Measurements from ENCODE around the gene ZNF280D. TPM values are rescaled to one million over a fixed set of nuclear protein-coding genes. Genes with fewer than 3 reads are reported as not detected.
"Not testable (repeated sequence)": the region's sequence is repeated elsewhere in the genome, so short reads cannot be mapped to it uniquely, and the experiment has no call there.

Gene ZNF280D, protein sequence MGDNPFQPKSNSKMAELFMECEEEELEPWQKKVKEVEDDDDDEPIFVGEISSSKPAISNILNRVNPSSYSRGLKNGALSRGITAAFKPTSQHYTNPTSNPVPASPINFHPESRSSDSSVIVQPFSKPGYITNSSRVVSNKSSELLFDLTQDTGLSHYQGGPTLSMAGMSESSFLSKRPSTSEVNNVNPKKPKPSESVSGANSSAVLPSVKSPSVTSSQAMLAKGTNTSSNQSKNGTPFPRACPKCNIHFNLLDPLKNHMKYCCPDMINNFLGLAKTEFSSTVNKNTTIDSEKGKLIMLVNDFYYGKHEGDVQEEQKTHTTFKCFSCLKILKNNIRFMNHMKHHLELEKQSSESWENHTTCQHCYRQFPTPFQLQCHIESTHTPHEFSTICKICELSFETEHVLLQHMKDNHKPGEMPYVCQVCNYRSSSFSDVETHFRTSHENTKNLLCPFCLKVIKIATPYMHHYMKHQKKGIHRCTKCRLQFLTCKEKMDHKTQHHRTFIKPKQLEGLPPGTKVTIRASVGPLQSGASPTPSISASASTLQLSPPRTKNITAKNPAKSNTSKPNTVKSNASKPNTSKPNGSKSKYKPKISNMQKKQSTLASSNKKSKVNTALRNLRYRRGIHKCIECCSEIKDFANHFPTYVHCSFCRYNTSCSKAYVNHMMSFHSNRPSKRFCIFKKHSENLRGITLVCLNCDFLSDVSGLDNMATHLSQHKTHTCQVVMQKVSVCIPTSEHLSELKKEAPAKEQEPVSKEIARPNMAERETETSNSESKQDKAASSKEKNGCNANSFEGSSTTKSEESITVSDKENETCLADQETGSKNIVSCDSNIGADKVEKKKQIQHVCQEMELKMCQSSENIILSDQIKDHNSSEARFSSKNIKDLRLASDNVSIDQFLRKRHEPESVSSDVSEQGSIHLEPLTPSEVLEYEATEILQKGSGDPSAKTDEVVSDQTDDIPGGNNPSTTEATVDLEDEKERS
- total RNA-seq = 10 to 100 TPM; 14.9 to 16.3 (median 15.3) TPM

DNA sequence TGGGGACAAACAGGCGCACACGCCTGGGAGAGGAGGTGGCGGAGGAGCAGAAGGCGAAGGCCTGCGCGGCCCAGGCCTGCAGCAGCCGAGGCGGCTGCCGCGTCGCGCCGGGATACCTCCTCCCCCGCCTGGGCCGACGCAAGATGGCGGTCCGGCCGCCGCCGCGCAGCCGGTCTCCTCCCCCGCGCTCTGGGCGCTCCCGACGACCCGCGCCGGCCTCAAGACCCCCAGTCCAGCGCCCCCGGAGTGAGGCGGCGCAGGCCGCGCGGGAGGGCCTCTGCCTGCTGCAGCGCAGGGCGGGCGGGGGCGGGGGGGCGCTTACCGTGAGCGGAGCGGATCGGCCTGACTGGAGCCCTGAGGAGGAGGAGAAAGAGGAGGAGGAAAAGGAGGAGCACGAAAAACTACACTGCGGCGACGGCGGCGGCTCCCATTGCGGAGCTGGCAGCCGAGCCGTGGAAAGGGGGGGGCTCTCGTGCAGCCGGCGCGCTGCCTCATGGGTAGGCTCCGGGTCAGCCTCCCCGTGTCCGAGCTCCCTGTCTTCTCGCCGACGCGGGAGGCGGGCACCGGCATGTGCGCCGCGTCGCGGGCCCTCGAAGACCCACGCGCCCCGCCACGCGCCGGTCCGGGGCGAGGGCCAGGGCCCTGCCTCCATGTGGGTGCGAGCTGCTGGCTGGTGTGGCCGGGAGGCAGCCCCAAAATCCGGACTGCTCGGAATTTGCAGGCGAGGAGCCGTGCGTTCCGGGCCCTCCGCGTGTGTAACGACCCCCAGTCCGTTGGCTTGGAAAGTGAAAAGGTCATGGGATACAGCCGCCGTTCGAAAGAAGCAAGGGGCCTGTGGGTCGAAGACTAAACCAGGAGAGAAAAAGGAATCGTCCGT is at the start of gene ZNF280D:
Gene ZNF280D, minus strand, starts transcription at position 374 of the 877 bp plus-strand sequence. CDS start 26,400 bp downstream, outside the sequence.
- peak; percentile 92 to 93 for ATAC-seq
- Mint-ChIP-seq H3K27me3 (ENCODE audit: low read depth) (no peaks in the 10 kb centered on the region), H3K4me1 (ENCODE audit: low read depth) (peaks cover 33% of the 10 kb centered on the region), H3K9me3 (no peaks in the 10 kb centered on the region), H3K36me3 (ENCODE audit: insufficient read depth) (peaks cover 4% of the 10 kb centered on the region), H3K4me3 (peak within 1 kb of the TSS; percentile 93)
- peak; percentile 73 for DNase-seq

DNA sequence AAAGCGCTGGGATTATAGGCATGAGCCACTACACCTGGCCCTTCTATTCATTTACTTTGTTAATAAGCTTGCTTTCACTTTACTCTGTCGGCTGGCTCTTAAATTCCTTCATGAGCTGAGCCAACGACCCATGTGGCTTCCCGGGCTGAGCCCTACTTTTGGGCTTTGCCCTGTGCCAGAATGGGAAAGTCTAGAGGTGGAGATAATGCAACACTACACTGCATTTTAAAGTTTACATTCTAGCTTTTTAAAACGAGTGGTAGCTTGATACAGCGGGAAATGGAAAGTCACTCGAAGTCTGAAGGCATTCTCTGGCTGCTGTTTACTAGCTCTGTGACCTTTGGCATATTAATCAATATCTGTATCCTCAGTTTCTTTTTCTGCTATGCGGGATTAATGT is 49.0 kb upstream of the ZNF280D start:
- Mint-ChIP-seq H3K9me3 (no peaks in the 10 kb centered on the region), H3K27me3 (ENCODE audit: low read depth) (peaks cover 5% of the 10 kb centered on the region), H3K4me1 (ENCODE audit: low read depth) (peaks cover 18% of the 10 kb centered on the region), H3K4me3 (no peak overlapping the region), H3K36me3 (ENCODE audit: insufficient read depth) (no peaks in the 10 kb centered on the region)
- DNase-seq (no peak), ATAC-seq (no peak)

DNA sequence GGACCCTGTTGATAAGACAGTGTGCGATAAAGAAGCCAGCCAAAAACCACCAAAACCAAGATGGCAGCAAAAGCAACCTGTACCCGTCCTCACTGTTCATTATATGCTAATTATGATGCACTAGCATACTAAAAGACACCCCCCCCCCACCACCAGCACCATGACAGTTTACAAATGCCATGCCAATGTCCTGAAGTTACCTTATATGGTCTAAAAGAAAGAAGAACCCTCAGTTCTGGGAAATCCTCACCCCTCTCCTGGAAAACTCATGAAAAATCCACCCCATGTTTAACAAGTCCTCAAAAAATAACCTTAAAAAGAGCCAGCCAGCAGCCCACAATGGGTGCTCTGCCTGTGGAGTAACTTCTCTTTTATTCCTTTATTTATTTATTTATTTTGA is 48.4 kb upstream of the ZNF280D start:
- peaks cover 12% of the 10 kb centered on the region for H3K4me1 Mint-ChIP-seq (ENCODE audit: low read depth)
- H3K36me3 Mint-ChIP-seq (ENCODE audit: insufficient read depth) = no peaks in the 10 kb centered on the region
- DNase-seq = no peak
- no peaks in the 10 kb centered on the region for H3K9me3 Mint-ChIP-seq
- ATAC-seq = no peak
- H3K27me3 Mint-ChIP-seq (ENCODE audit: low read depth) = peaks cover 10% of the 10 kb centered on the region
- no peak overlapping the region for H3K4me3 Mint-ChIP-seq

DNA sequence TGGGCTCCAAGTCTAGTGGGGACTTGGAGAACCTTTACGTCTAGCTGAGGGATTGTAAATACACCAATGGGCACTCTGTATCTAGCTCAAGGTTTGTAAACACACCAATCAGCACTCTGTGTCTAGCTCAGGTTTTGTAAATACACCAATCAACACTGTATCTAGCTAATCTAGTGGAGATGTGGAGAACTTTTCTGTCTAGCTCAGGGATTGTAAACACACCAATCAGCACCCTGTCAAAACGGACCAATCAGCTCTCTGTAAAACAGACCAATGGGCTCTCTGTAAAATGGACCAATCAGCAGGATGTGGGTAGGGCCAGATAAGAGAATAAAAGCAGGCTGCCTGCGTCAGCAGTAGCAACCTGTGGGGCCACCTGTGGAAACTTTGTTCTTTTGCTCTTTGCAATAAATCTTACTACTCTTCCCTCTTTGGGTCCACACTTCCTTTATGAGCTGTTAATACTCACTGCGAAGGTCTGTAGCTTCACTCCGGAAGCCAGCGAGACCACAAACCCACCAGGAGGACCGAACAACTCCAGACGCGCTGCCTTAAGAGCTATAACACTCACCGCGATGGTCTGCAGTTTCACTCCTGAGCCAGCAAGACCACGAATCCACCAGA is 46.9 kb upstream of the ZNF280D start:
- H3K4me1 Mint-ChIP-seq (ENCODE audit: low read depth); H3K27me3 Mint-ChIP-seq (ENCODE audit: low read depth); H3K9me3 Mint-ChIP-seq; H3K4me3 Mint-ChIP-seq; DNase-seq; H3K36me3 Mint-ChIP-seq (ENCODE audit: insufficient read depth): not testable (repeated sequence)
- peak in 1 of 2 donors; percentile 66 for ATAC-seq

DNA sequence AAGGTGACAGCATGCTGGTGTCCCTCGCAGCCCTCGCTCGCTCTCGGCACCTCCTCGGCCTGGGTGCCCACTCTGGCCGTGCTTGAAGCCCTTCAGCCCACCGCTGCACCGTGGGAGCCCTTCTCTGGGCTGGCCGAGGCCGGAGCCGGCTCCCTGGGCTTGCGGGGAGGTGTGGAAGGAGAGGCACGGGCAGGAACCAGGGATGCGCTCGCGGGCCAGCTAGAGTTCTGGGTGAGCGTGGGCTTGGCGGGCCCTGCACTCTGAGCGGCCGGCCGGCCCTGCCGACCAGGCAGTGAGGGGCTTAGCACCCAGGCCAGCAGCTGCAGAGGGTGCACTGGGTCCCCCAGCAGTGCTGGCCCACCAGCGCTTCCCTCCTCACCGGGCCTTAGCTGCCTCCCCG is 46.1 kb upstream of the ZNF280D start:
- not testable (repeated sequence) for H3K9me3 Mint-ChIP-seq; ATAC-seq; H3K4me1 Mint-ChIP-seq (ENCODE audit: low read depth); H3K27me3 Mint-ChIP-seq (ENCODE audit: low read depth); DNase-seq; H3K36me3 Mint-ChIP-seq (ENCODE audit: insufficient read depth); H3K4me3 Mint-ChIP-seq

DNA sequence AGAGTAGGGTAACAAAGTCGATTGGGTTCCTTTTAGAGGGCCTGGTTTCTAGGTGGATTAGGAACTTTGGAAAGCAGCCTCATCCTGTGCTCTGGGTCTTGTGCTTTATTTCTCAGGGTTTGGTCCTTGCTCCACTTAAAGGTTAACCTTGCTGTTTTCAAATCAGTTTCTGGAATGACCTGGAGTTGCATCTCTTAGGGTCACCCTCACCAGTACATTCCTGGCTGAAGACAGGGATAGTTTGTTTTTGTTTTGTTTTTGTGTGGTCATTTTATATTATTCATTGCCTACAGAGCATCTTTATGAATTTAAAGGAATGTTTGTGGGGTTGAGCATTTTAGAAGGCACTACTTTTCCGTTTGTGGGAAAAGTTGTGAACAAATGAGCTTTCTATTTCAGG is 45.5 kb upstream of the ZNF280D start:
- H3K4me3 Mint-ChIP-seq = no peak overlapping the region
- ATAC-seq = no peak
- H3K9me3 Mint-ChIP-seq = no peaks in the 10 kb centered on the region
- no peak for DNase-seq
- H3K4me1 Mint-ChIP-seq (ENCODE audit: low read depth) = peaks cover 8% of the 10 kb centered on the region
- H3K27me3 Mint-ChIP-seq (ENCODE audit: low read depth) = peaks cover 10% of the 10 kb centered on the region
- H3K36me3 Mint-ChIP-seq (ENCODE audit: insufficient read depth) = no peaks in the 10 kb centered on the region

DNA sequence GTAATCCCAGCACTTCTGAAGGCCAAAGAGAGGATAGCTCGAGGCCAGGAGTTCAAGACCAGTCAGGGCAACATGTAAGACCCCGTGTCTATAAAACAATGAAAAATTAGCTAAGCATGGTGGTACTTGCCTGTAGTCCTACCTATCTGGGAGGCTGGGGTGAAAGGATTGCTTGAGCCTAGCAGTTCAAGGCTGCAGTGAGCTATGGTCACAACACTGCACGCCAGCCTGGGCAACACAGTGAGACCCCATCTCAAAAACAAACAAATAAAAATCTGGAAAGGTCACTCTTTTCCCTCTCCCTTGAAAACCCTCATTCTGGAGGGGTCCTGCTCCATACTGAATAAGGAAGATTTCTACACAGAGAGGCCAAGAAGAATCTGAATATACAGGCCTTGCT is 43.5 kb upstream of the ZNF280D start:
- ATAC-seq (no peak), DNase-seq (no peak)
- Mint-ChIP-seq H3K27me3 (ENCODE audit: low read depth) (peaks cover 10% of the 10 kb centered on the region), H3K4me1 (ENCODE audit: low read depth) (peaks cover 8% of the 10 kb centered on the region), H3K36me3 (ENCODE audit: insufficient read depth) (no peaks in the 10 kb centered on the region), H3K4me3 (no peak overlapping the region), H3K9me3 (no peaks in the 10 kb centered on the region)

DNA sequence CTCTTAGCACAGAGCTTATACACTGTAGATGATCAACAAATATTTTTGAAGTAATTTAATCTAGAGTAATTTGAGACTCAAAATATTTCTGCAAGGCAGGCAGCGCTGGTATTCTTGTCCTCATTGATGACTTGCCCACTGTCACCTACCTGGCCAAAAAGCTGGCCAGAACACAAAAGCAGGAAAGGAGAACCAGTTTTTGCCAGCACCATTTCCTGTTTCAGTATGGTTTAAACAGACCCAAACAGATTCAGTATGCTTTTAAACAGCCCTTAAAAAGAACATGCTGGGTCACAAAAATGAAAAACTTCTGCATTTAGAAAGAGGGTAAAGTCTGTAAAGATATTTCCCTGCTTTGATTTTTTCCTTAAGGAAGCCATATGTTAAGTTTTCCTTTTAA is 42.3 kb upstream of the ZNF280D start:
- no peak for ATAC-seq
- Mint-ChIP-seq H3K4me3 (no peak overlapping the region), H3K27me3 (ENCODE audit: low read depth) (peaks cover 10% of the 10 kb centered on the region), H3K9me3 (no peaks in the 10 kb centered on the region), H3K4me1 (ENCODE audit: low read depth) (peaks cover 6% of the 10 kb centered on the region), H3K36me3 (ENCODE audit: insufficient read depth) (no peaks in the 10 kb centered on the region)
- no peak for DNase-seq

DNA sequence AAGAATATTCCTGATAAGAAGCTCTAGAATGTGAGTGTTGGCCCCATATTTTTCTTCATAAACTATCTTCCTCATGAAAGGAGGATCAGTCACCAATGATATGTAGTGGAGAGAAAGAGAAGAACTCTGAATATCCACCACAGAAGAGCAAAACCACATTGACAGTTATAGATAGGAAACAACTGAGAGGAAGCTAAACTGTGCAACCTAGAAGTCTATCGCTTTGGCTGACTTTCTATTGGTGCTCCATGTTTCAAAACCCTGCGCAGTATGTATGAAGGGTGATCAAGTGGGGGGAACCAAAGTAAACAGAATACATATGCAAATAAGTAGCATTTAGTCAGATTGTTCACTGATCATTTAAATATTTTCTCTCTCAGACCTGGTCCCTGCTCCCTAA is 41.0 kb upstream of the ZNF280D start:
- no peaks in the 10 kb centered on the region for H3K9me3 Mint-ChIP-seq
- DNase-seq = no peak
- H3K27me3 Mint-ChIP-seq (ENCODE audit: low read depth) = peaks cover 10% of the 10 kb centered on the region
- no peaks in the 10 kb centered on the region for H3K36me3 Mint-ChIP-seq (ENCODE audit: insufficient read depth)
- H3K4me1 Mint-ChIP-seq (ENCODE audit: low read depth) = no peaks in the 10 kb centered on the region
- no peak overlapping the region for H3K4me3 Mint-ChIP-seq
- ATAC-seq = no peak

DNA sequence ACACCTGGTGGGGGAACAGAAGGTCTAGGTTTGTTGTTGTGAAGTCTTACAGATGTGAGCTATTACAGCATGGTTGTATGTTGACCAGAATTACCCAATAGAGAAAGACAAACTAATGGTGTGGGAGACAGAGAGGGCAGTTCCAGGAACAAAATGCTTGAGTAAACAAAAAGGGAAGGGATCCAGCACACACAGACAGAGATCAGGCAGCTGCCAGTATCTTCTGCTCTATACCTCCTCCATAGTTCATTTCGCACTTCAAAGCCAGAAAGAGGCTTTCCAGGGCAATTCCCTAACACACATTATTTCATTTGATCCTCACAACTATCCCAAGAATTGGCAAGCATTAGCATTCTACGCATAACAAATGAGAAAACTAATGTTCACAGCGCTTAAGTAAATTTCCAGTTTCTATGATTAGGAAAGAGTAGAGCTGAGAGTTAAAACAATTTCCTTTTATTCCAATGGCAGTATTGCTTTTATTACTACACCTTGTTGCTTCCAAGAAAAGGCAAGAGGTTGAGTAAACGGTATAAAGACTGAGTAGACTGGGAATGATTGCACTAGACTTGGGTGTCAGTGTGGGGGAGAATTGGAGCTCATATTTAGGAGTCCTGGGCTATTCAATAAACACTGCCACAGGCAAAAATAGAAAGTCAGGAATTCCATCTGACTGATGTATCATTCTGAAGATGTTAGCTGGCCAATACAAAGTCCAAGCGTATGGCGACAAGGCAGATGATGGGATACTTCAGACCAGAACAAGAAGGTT is 39.7 kb upstream of the ZNF280D start:
- Mint-ChIP-seq H3K27me3 (ENCODE audit: low read depth) (peaks cover 10% of the 10 kb centered on the region), H3K4me3 (no peak overlapping the region), H3K9me3 (no peaks in the 10 kb centered on the region), H3K36me3 (ENCODE audit: insufficient read depth) (no peaks in the 10 kb centered on the region), H3K4me1 (ENCODE audit: low read depth) (no peaks in the 10 kb centered on the region)
- DNase-seq = no peak
- ATAC-seq = no peak

DNA sequence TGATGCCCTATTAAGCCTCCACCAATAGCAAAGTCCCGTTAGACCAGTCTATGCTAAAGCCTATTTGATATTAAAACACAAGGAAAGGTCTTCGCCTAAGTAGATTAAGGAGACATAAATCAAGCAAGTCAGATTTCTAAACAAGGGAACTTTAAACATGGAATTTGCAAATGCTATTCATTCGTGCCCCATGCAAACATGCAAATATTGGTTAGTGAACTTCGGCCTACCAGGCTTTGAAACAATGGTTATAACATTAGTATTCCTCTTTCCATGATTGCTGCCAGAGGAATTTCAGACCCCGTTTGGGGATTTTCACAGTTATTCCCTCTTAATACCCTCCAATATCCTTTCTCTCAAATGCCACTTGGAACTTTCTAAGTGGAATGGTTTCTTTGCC is 36.9 kb upstream of the ZNF280D start:
- DNase-seq (no peak), ATAC-seq (no peak)

DNA sequence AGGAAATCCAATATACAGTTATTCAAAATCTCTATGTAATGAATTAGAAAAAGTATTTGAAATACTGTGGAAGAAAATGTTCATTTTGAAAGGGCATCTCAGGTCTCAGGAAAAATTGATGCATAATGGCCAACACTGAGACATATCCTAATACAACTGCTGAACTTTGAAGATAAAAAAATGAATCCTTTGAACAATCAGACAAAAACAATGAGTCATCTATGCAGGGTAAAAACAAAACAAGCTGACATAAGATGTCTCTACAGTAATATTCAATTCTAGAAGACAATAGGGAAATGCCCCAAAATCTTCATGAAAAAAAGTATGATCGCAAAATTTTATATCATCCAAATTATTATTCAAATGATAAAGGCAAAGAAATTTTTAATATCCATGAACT is 34.0 kb upstream of the ZNF280D start:
- Mint-ChIP-seq H3K27me3 (ENCODE audit: low read depth) (no peaks in the 10 kb centered on the region), H3K36me3 (ENCODE audit: insufficient read depth) (no peaks in the 10 kb centered on the region)
- peak; percentile 66 to 93 for ATAC-seq

More for the DNA sequence above, 36.9 kb upstream of the ZNF280D start:
- Mint-ChIP-seq H3K27me3 (ENCODE audit: low read depth) (no peaks in the 10 kb centered on the region), H3K9me3 (no peaks in the 10 kb centered on the region), H3K36me3 (ENCODE audit: insufficient read depth) (no peaks in the 10 kb centered on the region), H3K4me1 (ENCODE audit: low read depth) (peaks cover 16% of the 10 kb centered on the region), H3K4me3 (no peak overlapping the region)

DNA sequence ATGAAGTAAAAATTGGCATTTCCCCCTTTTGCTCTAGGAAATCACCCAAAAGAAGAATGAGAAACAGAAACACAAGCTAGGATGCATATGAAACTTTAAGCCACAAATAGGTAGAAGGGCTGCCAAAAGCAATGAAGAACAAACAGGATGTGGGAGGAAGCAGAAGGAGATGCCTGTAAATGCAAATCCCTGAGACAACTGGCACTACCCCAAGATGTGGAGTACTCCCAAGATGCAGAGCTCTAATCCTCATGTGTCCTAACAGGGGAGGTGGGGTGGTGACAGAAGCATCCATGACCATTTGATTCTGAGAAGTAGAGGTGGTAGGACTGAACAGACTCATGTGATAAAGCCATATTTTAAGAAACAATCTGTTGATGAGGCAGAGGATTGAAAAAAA is 31.9 kb upstream of the ZNF280D start:
- Mint-ChIP-seq H3K36me3 (ENCODE audit: insufficient read depth) (no peaks in the 10 kb centered on the region), H3K27me3 (ENCODE audit: low read depth) (no peaks in the 10 kb centered on the region), H3K4me1 (ENCODE audit: low read depth) (peaks cover 19% of the 10 kb centered on the region), H3K4me3 (no peak overlapping the region), H3K9me3 (no peaks in the 10 kb centered on the region)
- ATAC-seq (no peak), DNase-seq (no peak)

More for the DNA sequence above, 34.0 kb upstream of the ZNF280D start:
- DNase-seq = no peak
- peaks cover 19% of the 10 kb centered on the region for H3K4me1 Mint-ChIP-seq (ENCODE audit: low read depth)
- no peak overlapping the region for H3K4me3 Mint-ChIP-seq
- no peaks in the 10 kb centered on the region for H3K9me3 Mint-ChIP-seq
